Neural crest cell (in vitro differentiated cells): ENCODE results near the gene AQP5. TPM values are rescaled to one million over a fixed set of nuclear protein-coding genes. Genes with fewer than 3 reads are reported as not detected.
"Not testable (repeated sequence)": the region's sequence is repeated elsewhere in the genome, so short reads cannot be mapped to it uniquely, and the experiment has no call there.

Experiments used
- DNase-seq: peaks from one replicate; pipeline ENCODE4 v3.0.0; 2021; ENCODE audit warnings: low read depth, mixed read lengths, low spot score
- H3K27ac Mint-ChIP-seq: one replicate; pipeline ENCODE4 v1.8.0; 2021; ENCODE audit warnings: mild to moderate bottlenecking, mixed read lengths; ENCODE audit not compliant: unreplicated experiment
- H3K27me3 Mint-ChIP-seq: 2 replicates; pipeline ENCODE4 v1.8.0; 2021; ENCODE audit warnings: low read depth, mild to moderate bottlenecking, mixed read lengths
- H3K36me3 Mint-ChIP-seq: 2 replicates; pipeline ENCODE4 v1.8.0; 2021; ENCODE audit warnings: low read depth, mild to moderate bottlenecking, mixed read lengths
- H3K4me1 Mint-ChIP-seq: 2 replicates; pipeline ENCODE4 v1.8.0; 2021; ENCODE audit warnings: mixed read lengths
- H3K4me3 Mint-ChIP-seq: one replicate; pipeline ENCODE4 v1.8.0; 2021; ENCODE audit warnings: mild to moderate bottlenecking, mixed read lengths
- H3K9me3 Mint-ChIP-seq: 2 replicates; pipeline ENCODE4 v1.8.0; 2021; ENCODE audit warnings: mixed read lengths
- total RNA-seq: library from RNA; stranded (reverse); gene quantifications from 2 replicates; pipeline ENCODE4 v1.2.1, GENCODE V29; 2021
- TF ChIP-seq, protein P1 (sequence below): fragments of 200-600 bp; sonication (generic); conservative IDR thresholded peaks from 2 replicates; pipeline ENCODE4 v1.5.0; 2021; ENCODE audit warnings: antibody characterized with exemption, mild to moderate bottlenecking

AQP5 gene
- total RNA-seq, 1 donor from 2014 or later = 1.2 TPM

GRCh38 chr12:49987625-49988303, 26.1 kb downstream of the AQP5 start:
- no peak for DNase-seq
- Mint-ChIP-seq H3K27me3 (no peaks in the 10 kb centered on the region), H3K4me1 (no peaks in the 10 kb centered on the region), H3K27ac (no peak overlapping the region), H3K4me3 (no peak overlapping the region), H3K36me3 (no peaks in the 10 kb centered on the region), H3K9me3 (no peaks in the 10 kb centered on the region)
- TF ChIP-seq, protein P1, sequence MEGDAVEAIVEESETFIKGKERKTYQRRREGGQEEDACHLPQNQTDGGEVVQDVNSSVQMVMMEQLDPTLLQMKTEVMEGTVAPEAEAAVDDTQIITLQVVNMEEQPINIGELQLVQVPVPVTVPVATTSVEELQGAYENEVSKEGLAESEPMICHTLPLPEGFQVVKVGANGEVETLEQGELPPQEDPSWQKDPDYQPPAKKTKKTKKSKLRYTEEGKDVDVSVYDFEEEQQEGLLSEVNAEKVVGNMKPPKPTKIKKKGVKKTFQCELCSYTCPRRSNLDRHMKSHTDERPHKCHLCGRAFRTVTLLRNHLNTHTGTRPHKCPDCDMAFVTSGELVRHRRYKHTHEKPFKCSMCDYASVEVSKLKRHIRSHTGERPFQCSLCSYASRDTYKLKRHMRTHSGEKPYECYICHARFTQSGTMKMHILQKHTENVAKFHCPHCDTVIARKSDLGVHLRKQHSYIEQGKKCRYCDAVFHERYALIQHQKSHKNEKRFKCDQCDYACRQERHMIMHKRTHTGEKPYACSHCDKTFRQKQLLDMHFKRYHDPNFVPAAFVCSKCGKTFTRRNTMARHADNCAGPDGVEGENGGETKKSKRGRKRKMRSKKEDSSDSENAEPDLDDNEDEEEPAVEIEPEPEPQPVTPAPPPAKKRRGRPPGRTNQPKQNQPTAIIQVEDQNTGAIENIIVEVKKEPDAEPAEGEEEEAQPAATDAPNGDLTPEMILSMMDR = no peak

GRCh38 chr12:49989400-49989799, 27.7 kb downstream of the AQP5 start:
- not testable (repeated sequence) for H3K27ac Mint-ChIP-seq

DNA sequence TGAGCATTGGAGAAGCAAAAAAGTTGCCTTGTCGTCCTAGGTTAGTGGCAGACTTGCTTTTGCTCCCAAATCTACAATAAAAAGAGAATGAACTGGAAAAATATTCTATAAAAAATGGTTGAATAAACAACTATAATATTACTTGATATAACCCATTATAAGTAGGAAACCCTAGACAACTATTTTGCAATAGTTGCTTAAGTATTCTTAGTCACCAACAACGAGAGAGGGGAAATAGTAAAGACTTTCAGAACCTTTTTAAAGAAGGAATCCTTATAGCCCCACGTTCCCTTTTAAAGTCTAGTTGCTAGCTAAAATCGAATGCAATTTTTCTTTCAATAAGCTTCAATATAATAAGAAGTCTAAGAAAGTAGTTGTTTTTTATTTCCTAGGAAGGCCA, 28.6 kb downstream of the AQP5 start:
- no peak overlapping the region for H3K4me3 Mint-ChIP-seq
- H3K36me3 Mint-ChIP-seq = peaks cover 4% of the 10 kb centered on the region
- no peaks in the 10 kb centered on the region for H3K9me3 Mint-ChIP-seq

More at GRCh38 chr12:49989400-49989799, 27.7 kb downstream of the AQP5 start:
- H3K4me3 Mint-ChIP-seq, H3K9me3 Mint-ChIP-seq, DNase-seq, H3K4me1 Mint-ChIP-seq, H3K36me3 Mint-ChIP-seq, H3K27me3 Mint-ChIP-seq: not testable (repeated sequence)

GRCh38 chr12:49998453-49998852, 36.8 kb downstream of the AQP5 start:
- H3K27me3 Mint-ChIP-seq = no peaks in the 10 kb centered on the region
- H3K4me1 Mint-ChIP-seq = no peaks in the 10 kb centered on the region
- H3K9me3 Mint-ChIP-seq = no peaks in the 10 kb centered on the region
- DNase-seq = no peak
- TF ChIP-seq, protein P1 = no peak
- peaks cover 19% of the 10 kb centered on the region for H3K36me3 Mint-ChIP-seq
- H3K27ac Mint-ChIP-seq = no peak overlapping the region
- H3K4me3 Mint-ChIP-seq = no peak overlapping the region

More for the DNA sequence above, 28.6 kb downstream of the AQP5 start:
- Mint-ChIP-seq H3K27ac (no peak overlapping the region), H3K4me1 (no peaks in the 10 kb centered on the region), H3K27me3 (no peaks in the 10 kb centered on the region)
- TF ChIP-seq, protein P1 = no peak
- DNase-seq = no peak

DNA sequence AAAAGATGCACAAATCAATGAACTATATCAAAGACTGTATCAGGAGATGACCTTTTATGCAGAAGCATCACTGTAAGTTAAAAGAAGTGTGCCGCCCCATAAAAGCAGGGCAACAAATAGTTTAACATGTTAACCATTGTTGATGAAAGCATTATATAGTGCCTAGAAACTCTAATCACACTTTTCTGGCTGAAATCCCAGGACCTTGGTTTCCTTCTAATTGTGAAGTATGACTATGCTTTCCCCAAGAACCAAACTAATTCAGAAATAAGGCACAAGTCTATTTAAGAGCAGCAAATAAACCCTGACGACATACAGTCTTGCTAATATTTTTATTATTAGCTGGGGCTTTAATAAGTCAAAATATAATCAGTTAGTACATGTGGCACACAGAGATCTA, 41.9 kb downstream of the AQP5 start:
- H3K27me3 Mint-ChIP-seq = no peaks in the 10 kb centered on the region
- no peak for DNase-seq
- H3K4me3 Mint-ChIP-seq = no peak overlapping the region
- no peaks in the 10 kb centered on the region for H3K9me3 Mint-ChIP-seq
- no peak overlapping the region for H3K27ac Mint-ChIP-seq
- TF ChIP-seq, protein P1 = no peak
- H3K4me1 Mint-ChIP-seq = no peaks in the 10 kb centered on the region
- peaks cover 7% of the 10 kb centered on the region for H3K36me3 Mint-ChIP-seq

DNA sequence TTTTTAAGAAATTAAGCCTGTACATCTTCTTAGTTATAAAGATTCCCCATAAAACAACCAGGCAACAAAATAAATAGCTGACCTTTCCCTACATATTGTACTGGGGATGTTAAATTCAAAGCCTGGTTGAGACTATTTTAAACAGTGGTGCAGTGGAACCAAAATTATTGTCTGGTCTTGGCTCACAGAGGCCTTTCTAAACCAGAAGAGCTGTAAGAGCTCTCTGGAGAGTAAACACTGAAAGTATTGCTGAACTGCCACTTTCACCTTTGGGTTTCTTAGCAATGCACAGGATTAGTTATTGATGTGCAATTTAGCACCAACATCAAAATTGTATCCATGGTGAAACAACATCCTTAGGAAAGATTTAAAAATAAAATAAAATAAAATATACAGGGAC, 43.0 kb downstream of the AQP5 start:
- H3K27ac Mint-ChIP-seq = no peak overlapping the region

More for the DNA sequence above, 43.0 kb downstream of the AQP5 start:
- Mint-ChIP-seq H3K9me3 (no peaks in the 10 kb centered on the region), H3K36me3 (peaks cover 5% of the 10 kb centered on the region), H3K27me3 (no peaks in the 10 kb centered on the region), H3K4me3 (no peak overlapping the region), H3K4me1 (no peaks in the 10 kb centered on the region)
- DNase-seq = no peak
- TF ChIP-seq, protein P1 = no peak
